Thymus (tissue), 11 donors: ENCODE results near the gene GLT8D1. TPM values are rescaled to one million over a fixed set of nuclear protein-coding genes. Genes with fewer than 3 reads are reported as not detected.

Experiments used
- DNase-seq, 9 donors: peaks; one replicate each; pipeline ENCODE4 v3.0.0-alpha.2; 2013; ENCODE audit warnings: low spot score in 9 of 9, low read depth in 6 of 9, missing footprints in 1 of 9
- H3K27ac ChIP-seq, 2 donors: one replicate each; pipeline ENCODE4 v1.5.1; 2013; ENCODE audit warnings: control low read depth in 1 of 2, low read depth in 1 of 2, low read length in 1 of 2, mild to moderate bottlenecking in 1 of 2, moderate library complexity in 1 of 2
- H3K27me3 ChIP-seq, 2 donors: one replicate each; pipeline ENCODE4 v1.5.1; 2013; ENCODE audit warnings: low read length in 1 of 2; ENCODE audit not compliant: control insufficient read depth in 2 of 2, insufficient read depth in 1 of 2
- H3K36me3 ChIP-seq, 2 donors: one replicate each; pipeline ENCODE4 v1.5.1; 2013; ENCODE audit warnings: low read length in 1 of 2, mild to moderate bottlenecking in 1 of 2, moderate library complexity in 1 of 2; ENCODE audit not compliant: control insufficient read depth in 2 of 2, insufficient read depth in 2 of 2
- H3K4me1 ChIP-seq, 2 donors: one replicate each; pipeline ENCODE4 v1.5.1; 2013; ENCODE audit warnings: low read length in 2 of 2; ENCODE audit not compliant: control insufficient read depth in 2 of 2, insufficient read depth in 2 of 2
- H3K4me3 ChIP-seq, 2 donors: one replicate each; pipeline ENCODE4 v1.5.1; 2013; ENCODE audit warnings: low read length in 2 of 2, control low read depth in 1 of 2, mild to moderate bottlenecking in 1 of 2
- H3K9me3 ChIP-seq, 2 donors: one replicate each; pipeline ENCODE4 v1.5.1; 2013; ENCODE audit warnings: low read length in 1 of 2, mild to moderate bottlenecking in 1 of 2; ENCODE audit not compliant: control insufficient read depth in 2 of 2, insufficient read depth in 1 of 2
- WGBS: extraction: QIAGEN DNeasy Blood & Tissue Kit; methylation state at CpG from one replicate; pipeline ENCODE4 v1.1.7; 2013; 5-methylcytosine and 5-hydroxymethylcytosine counted together
- polyA plus RNA-seq: library from polyadenylated mRNA; stranded (reverse); fragments of 200-250 nt; gene quantifications from one replicate; pipeline ENCODE4 v1.2.3, GENCODE V29; 2013
- total RNA-seq: library from RNA; stranded (reverse); fragments of 120-200 nt; gene quantifications from one replicate; pipeline ENCODE4 v1.2.4, GENCODE V29; 2013
- donor health status: healthy.

GLT8D1 gene
- total and polyA plus RNA-seq, 2 donors, result 46.0 to 47.5 TPM

DNA sequence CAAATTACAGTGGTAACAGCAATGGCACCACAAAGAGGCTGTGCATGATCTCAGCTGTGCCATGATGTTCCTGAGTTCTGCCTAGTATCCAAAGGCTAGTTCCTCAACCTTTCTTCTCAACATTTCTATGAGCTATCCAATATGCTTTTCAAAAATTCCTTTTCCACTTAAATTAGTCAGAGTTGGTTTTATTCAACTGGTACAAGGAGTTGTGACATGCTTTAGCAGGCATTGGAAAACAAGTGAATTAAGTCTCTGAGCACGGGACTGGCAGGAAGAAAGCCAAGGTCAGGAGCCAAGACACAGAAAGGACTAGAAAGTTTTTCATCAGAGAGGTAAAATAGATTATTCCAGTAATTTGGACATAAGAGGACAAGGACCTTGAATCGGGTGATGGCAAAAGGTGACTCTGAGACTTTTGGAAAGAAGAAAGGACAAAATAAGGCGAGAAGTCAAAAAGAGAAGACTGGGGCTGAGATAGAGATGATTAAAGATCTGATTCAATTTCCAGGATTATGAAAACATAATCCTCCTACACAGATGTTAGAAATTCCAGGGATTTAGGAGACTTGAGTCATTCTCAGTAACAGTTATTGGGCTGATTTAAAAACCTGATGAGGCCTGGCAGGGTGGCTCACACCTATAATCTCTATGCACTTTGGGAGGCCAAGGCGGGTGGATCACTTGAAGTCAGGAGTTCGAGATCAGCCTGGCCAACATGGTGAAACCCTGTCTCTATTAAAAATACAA lies 56.0 kb downstream of the GLT8D1 start:
- Histone ChIP-seq H3K27me3 (no peaks in the 10 kb centered on the region), H3K9me3 (no peaks in the 10 kb centered on the region), H3K27ac (no peak overlapping the region), H3K36me3 (peaks cover 48 to 83% of the 10 kb centered on the region in 2 donors), H3K4me3 (no peak overlapping the region), H3K4me1 (no peaks in the 10 kb centered on the region)
- no peak for DNase-seq
- 98% methylated on average over 5 of the region's 5 CpGs for WGBS

DNA sequence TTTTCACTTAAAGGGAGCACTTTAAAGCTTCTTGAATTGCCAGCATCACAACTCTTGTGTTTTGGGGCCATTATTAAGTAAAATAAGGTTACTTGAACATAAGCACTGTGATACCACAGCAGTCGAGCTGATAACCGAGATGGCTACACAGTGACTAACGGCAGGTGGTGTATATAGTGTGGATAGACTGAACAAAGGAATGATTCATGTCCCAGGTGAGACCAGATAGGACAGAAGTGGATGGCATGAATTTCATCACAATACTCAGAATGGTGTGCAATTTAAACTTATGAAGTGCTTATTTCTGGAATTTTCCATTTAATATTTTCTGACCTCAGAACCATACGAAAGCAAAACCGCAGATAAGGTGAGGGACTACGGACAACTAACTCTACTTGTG lies 60.0 kb downstream of the GLT8D1 start:
- Histone ChIP-seq H3K27me3 (no peaks in the 10 kb centered on the region), H3K4me1 (no peaks in the 10 kb centered on the region), H3K36me3 (peaks cover 52 to 78% of the 10 kb centered on the region in 2 donors), H3K9me3 (no peaks in the 10 kb centered on the region), H3K4me3 (no peak overlapping the region), H3K27ac (no peak overlapping the region)
- 97% methylated on average over 6 of the region's 6 CpGs for WGBS
- DNase-seq, result no peak

Other genes with a start within 250 kb of the GLT8D1 start
- 19.5 TPM for gene STAB1, start 210.5 kb downstream of the GLT8D1 start, total RNA-seq
- 315 TPM for gene STAB1, start 210.5 kb downstream of the GLT8D1 start, polyA plus RNA-seq
- gene NT5DC2, start 171.9 kb downstream of the GLT8D1 start, total RNA-seq, result 18.1 TPM
- 11.2 TPM for gene NT5DC2, start 171.9 kb downstream of the GLT8D1 start, polyA plus RNA-seq
- 15.5 TPM for gene UQCC5, start 169.2 kb downstream of the GLT8D1 start, total RNA-seq
- gene UQCC5, start 169.2 kb downstream of the GLT8D1 start, polyA plus RNA-seq, result 30.3 TPM
- 48.1 TPM for gene PBRM1, start 19.9 kb downstream of the GLT8D1 start, total RNA-seq
- 15.7 TPM for gene PBRM1, start 19.9 kb downstream of the GLT8D1 start, polyA plus RNA-seq
- gene GNL3, start 19.8 kb downstream of the GLT8D1 start, total RNA-seq, result 84.2 TPM
- 67.4 TPM for gene GNL3, start 19.8 kb downstream of the GLT8D1 start, polyA plus RNA-seq
- gene SPCS1, start 315 bp upstream of the GLT8D1 start, total RNA-seq, result 71.0 TPM
- 167 TPM for gene SPCS1, start 315 bp upstream of the GLT8D1 start, polyA plus RNA-seq
- gene NEK4, start 65.1 kb upstream of the GLT8D1 start, total RNA-seq, result 18.7 TPM
- 9.5 TPM for gene NEK4, start 65.1 kb upstream of the GLT8D1 start, polyA plus RNA-seq
- 0.52 TPM for gene ITIH1, start 71.8 kb upstream of the GLT8D1 start, total RNA-seq
- 3.4 TPM for gene ITIH1, start 71.8 kb upstream of the GLT8D1 start, polyA plus RNA-seq
- gene ITIH3, start 89.0 kb upstream of the GLT8D1 start, total RNA-seq, result 0.24 TPM
- 4.8 TPM for gene ITIH3, start 89.0 kb upstream of the GLT8D1 start, polyA plus RNA-seq
- gene ITIH4, start 124.9 kb upstream of the GLT8D1 start, total RNA-seq, result 4.5 TPM
- 40.8 TPM for gene ITIH4, start 124.9 kb upstream of the GLT8D1 start, polyA plus RNA-seq
- 0.85 TPM for gene MUSTN1, start 129.2 kb upstream of the GLT8D1 start, total RNA-seq
- gene MUSTN1, start 129.2 kb upstream of the GLT8D1 start, polyA plus RNA-seq, result 59.3 TPM
- 9.2 TPM for gene STIMATE, start 191.8 kb upstream of the GLT8D1 start, total RNA-seq
- gene STIMATE, start 191.8 kb upstream of the GLT8D1 start, polyA plus RNA-seq, result 7.5 TPM